Thyroid gland (tissue), 4 donors: ENCODE data around the gene BMP8B.
"Not testable (repeated sequence)": the region's sequence is repeated elsewhere in the genome, so short reads cannot be mapped to it uniquely, and the experiment has no call there.

ENCODE experiments used
- POLR2A ChIP-seq, 2 donors: fragments of 450-650 bp; IDR thresholded peaks; one replicate each; pipeline ENCODE4 v1.6.1; 2017; ENCODE audit warnings: antibody characterized with exemption in 2 of 2, mild to moderate bottlenecking in 2 of 2, moderate library complexity in 1 of 2
- TF ChIP-seq, protein P1 (sequence below), 6 experiments: fragments of 200-600 bp in 3 of 6; fragments of 450-650 bp in 3 of 6; sonication (generic) in 3 of 6; IDR thresholded peaks; one replicate each; pipeline ENCODE4 v1.5.1; 2016 to 2019; ENCODE audit warnings: antibody characterized with exemption in 6 of 6, mild to moderate bottlenecking in 2 of 6, inconsistent platforms in 1 of 6, moderate library complexity in 1 of 6

DNA sequence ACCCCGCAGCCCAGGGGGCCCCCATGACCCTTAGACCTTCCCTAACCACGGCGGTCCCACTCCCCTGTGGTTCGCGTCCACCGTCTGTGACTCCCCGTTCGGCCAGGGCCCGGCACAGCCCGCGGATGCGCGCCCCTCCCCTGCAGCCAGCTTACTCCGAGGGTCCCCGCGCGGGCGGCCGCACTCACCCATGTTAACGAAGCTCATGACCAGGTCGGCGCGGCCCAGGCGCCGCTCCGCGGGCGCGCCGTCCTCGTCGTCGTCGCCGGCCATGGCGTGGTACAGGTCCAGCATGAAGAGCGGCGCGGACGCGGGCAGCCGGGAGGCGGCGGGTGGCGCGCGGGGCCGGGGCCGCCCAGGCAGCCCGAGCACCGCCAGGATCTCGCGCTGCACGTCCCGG, 701 bp downstream of the BMP8B start:
- TF ChIP-seq, protein P1, sequence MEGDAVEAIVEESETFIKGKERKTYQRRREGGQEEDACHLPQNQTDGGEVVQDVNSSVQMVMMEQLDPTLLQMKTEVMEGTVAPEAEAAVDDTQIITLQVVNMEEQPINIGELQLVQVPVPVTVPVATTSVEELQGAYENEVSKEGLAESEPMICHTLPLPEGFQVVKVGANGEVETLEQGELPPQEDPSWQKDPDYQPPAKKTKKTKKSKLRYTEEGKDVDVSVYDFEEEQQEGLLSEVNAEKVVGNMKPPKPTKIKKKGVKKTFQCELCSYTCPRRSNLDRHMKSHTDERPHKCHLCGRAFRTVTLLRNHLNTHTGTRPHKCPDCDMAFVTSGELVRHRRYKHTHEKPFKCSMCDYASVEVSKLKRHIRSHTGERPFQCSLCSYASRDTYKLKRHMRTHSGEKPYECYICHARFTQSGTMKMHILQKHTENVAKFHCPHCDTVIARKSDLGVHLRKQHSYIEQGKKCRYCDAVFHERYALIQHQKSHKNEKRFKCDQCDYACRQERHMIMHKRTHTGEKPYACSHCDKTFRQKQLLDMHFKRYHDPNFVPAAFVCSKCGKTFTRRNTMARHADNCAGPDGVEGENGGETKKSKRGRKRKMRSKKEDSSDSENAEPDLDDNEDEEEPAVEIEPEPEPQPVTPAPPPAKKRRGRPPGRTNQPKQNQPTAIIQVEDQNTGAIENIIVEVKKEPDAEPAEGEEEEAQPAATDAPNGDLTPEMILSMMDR (IDR thresholded peaks at IDR 0.05): not testable (repeated sequence)
- TF ChIP-seq POLR2A (IDR thresholded peaks at IDR 0.05): not testable (repeated sequence)
